ENCODE data around the gene NUP93.

NUP93 gene

GRCh38 chr16:56701534-56701933 lies 28.4 kb upstream of the NUP93 start:
- TF ChIP-seq ZNF549 (tag by site-specific recombination; IDR thresholded peaks at IDR 0.05) (no peak), ZNF157 (tag by site-specific recombination; IDR thresholded peaks at IDR 0.05) (no peak), ZFP69B (tag by site-specific recombination; IDR thresholded peaks at IDR 0.05) (no peak)
- TF ChIP-seq, protein P1, sequence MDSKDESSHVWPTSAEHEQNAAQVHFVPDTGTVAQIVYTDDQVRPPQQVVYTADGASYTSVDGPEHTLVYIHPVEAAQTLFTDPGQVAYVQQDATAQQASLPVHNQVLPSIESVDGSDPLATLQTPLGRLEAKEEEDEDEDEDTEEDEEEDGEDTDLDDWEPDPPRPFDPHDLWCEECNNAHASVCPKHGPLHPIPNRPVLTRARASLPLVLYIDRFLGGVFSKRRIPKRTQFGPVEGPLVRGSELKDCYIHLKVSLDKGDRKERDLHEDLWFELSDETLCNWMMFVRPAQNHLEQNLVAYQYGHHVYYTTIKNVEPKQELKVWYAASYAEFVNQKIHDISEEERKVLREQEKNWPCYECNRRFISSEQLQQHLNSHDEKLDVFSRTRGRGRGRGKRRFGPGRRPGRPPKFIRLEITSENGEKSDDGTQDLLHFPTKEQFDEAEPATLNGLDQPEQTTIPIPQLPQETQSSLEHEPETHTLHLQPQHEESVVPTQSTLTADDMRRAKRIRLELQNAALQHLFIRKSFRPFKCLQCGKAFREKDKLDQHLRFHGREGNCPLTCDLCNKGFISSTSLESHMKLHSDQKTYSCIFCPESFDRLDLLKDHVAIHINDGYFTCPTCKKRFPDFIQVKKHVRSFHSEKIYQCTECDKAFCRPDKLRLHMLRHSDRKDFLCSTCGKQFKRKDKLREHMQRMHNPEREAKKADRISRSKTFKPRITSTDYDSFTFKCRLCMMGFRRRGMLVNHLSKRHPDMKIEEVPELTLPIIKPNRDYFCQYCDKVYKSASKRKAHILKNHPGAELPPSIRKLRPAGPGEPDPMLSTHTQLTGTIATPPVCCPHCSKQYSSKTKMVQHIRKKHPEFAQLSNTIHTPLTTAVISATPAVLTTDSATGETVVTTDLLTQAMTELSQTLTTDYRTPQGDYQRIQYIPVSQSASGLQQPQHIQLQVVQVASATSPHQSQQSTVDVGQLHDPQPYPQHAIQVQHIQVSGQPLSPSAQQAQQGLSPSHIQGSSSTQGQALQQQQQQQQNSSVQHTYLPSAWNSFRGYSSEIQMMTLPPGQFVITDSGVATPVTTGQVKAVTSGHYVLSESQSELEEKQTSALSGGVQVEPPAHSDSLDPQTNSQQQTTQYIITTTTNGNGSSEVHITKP (tag by site-specific recombination; IDR thresholded peaks at IDR 0.05) = peak; percentile 60
- POLR2A ChIA-PET = interaction anchor here (0.8 to 1.0 kb wide), 2 partner anchors 44 to 250 kb away, joined by 5 to 6 read pairs; partner anchors contain the start of genes MT1F, NUDT21 and OGFOD1
- H3K9me3 ChIP-seq (ENCODE audit: control insufficient read depth, insufficient read depth, low read depth, low read length) = no peaks in the 10 kb centered on the region
- no peaks in the 10 kb centered on the region for H3K4me1 ChIP-seq (ENCODE audit: control insufficient read depth, insufficient read depth, low read length)
- no peak overlapping the region for H3K27ac ChIP-seq (ENCODE audit: extremely low read depth, low read depth, low read length)
- H3K36me3 ChIP-seq (ENCODE audit: control insufficient read depth in 2 of 2, insufficient read depth in 1 of 2, low read length in 2 of 2) = no peaks in the 10 kb centered on the region
- no peak overlapping the region for H3K4me3 ChIP-seq (ENCODE audit: low read depth, low read length)
- CTCF ChIA-PET = interaction anchor here (0.5 to 4.4 kb wide), 60 partner anchors 9 to 759 kb away, joined by 3 to 66 read pairs (median 4); partner anchors contain the start of gene MT2A

- Histone ChIP-seq H3K36me3 (ENCODE audit: control insufficient read depth in 2 of 2, insufficient read depth in 1 of 2, low read length in 2 of 2) (no peaks in the 10 kb centered on the region), H3K4me3 (ENCODE audit: low read depth, low read length) (no peak overlapping the region), H3K27ac (ENCODE audit: extremely low read depth, low read depth, low read length) (no peak overlapping the region), H3K4me1 (ENCODE audit: control insufficient read depth, insufficient read depth, low read length) (no peaks in the 10 kb centered on the region), H3K9me3 (ENCODE audit: control insufficient read depth, insufficient read depth, low read depth, low read length) (no peaks in the 10 kb centered on the region)
- ChIA-PET POLR2A (no interaction called here), CTCF (interaction anchor here (0.6 to 4.4 kb wide), 24 partner anchors 10 to 820 kb away, joined by 3 to 66 read pairs (median 6); partner anchors contain the start of gene MT2A)
- TF ChIP-seq ZNF610 (tag by site-specific recombination; IDR thresholded peaks at IDR 0.05; ENCODE audit: borderline replicate concordance) = no peak
- no peak for TF ChIP-seq ZNF747 (tag by site-specific recombination; IDR thresholded peaks at IDR 0.05)
- no peak for TF ChIP-seq ZNF221 (tag by site-specific recombination; IDR thresholded peaks at IDR 0.05; ENCODE audit: borderline replicate concordance)
- no peak for TF ChIP-seq ZNF624 (tag by site-specific recombination; IDR thresholded peaks at IDR 0.05)
- TF ChIP-seq ZNF660 (tag by site-specific recombination; IDR thresholded peaks at IDR 0.05) = no peak
- TF ChIP-seq, protein P2, sequence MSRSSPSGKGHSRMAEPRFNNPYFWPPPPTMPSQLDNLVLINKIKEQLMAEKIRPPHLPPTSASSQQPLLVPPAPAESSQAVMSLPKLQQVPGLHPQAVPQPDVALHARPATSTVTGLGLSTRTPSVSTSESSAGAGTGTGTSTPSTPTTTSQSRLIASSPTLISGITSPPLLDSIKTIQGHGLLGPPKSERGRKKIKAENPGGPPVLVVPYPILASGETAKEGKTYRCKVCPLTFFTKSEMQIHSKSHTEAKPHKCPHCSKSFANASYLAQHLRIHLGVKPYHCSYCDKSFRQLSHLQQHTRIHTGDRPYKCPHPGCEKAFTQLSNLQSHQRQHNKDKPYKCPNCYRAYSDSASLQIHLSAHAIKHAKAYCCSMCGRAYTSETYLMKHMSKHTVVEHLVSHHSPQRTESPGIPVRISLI (tag by site-specific recombination; IDR thresholded peaks at IDR 0.05) = no peak
- no peak for TF ChIP-seq ZNF585B (tag by site-specific recombination; IDR thresholded peaks at IDR 0.05)
- TF ChIP-seq SCRT2 (tag by site-specific recombination; IDR thresholded peaks at IDR 0.05) = no peak
- TF ChIP-seq ZFP3 (tag by site-specific recombination; IDR thresholded peaks at IDR 0.05; ENCODE audit: low read depth) = no peak
- TF ChIP-seq ZEB2 (tag by site-specific recombination; IDR thresholded peaks at IDR 0.05) = no peak
- TF ChIP-seq, protein P3, sequence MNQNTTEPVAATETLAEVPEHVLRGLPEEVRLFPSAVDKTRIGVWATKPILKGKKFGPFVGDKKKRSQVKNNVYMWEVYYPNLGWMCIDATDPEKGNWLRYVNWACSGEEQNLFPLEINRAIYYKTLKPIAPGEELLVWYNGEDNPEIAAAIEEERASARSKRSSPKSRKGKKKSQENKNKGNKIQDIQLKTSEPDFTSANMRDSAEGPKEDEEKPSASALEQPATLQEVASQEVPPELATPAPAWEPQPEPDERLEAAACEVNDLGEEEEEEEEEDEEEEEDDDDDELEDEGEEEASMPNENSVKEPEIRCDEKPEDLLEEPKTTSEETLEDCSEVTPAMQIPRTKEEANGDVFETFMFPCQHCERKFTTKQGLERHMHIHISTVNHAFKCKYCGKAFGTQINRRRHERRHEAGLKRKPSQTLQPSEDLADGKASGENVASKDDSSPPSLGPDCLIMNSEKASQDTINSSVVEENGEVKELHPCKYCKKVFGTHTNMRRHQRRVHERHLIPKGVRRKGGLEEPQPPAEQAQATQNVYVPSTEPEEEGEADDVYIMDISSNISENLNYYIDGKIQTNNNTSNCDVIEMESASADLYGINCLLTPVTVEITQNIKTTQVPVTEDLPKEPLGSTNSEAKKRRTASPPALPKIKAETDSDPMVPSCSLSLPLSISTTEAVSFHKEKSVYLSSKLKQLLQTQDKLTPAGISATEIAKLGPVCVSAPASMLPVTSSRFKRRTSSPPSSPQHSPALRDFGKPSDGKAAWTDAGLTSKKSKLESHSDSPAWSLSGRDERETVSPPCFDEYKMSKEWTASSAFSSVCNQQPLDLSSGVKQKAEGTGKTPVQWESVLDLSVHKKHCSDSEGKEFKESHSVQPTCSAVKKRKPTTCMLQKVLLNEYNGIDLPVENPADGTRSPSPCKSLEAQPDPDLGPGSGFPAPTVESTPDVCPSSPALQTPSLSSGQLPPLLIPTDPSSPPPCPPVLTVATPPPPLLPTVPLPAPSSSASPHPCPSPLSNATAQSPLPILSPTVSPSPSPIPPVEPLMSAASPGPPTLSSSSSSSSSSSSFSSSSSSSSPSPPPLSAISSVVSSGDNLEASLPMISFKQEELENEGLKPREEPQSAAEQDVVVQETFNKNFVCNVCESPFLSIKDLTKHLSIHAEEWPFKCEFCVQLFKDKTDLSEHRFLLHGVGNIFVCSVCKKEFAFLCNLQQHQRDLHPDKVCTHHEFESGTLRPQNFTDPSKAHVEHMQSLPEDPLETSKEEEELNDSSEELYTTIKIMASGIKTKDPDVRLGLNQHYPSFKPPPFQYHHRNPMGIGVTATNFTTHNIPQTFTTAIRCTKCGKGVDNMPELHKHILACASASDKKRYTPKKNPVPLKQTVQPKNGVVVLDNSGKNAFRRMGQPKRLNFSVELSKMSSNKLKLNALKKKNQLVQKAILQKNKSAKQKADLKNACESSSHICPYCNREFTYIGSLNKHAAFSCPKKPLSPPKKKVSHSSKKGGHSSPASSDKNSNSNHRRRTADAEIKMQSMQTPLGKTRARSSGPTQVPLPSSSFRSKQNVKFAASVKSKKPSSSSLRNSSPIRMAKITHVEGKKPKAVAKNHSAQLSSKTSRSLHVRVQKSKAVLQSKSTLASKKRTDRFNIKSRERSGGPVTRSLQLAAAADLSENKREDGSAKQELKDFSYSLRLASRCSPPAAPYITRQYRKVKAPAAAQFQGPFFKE (tag by site-specific recombination; IDR thresholded peaks at IDR 0.05; ENCODE audit: borderline replicate concordance) = no peak
- TF ChIP-seq ZNF324 (tag by site-specific recombination; IDR thresholded peaks at IDR 0.05) = no peak
- no peak for TF ChIP-seq BCL11B (tag by site-specific recombination; IDR thresholded peaks at IDR 0.05; ENCODE audit: low read depth)
- no peak for TF ChIP-seq ZNF140 (tag by site-specific recombination; IDR thresholded peaks at IDR 0.05)
- TF ChIP-seq KLF9 (tag by site-specific recombination; IDR thresholded peaks at IDR 0.05; ENCODE audit: low read depth) = no peak
- no peak for TF ChIP-seq ZNF157 (tag by site-specific recombination; IDR thresholded peaks at IDR 0.05)
- TF ChIP-seq ZNF654 (tag by site-specific recombination; IDR thresholded peaks at IDR 0.05; ENCODE audit: low read depth) = no peak
- no peak for TF ChIP-seq ZFHX2 (tag by site-specific recombination; conservative IDR thresholded peaks at IDR 0.05)
- no peak for TF ChIP-seq ZBTB7A (tag by site-specific recombination; IDR thresholded peaks at IDR 0.05; ENCODE audit: low read depth)
Observed at GRCh38 chr16:56702836-56703235, 27.1 kb upstream of the NUP93 start.

All from HEK293 (cell line).